RWPE1 (cell line): ENCODE data around the gene OAS3.

Experiments used
- CTCF ChIA-PET: fragments of 350-600 bp; sonication (Branson Sonifier 250); formaldehyde crosslinking; extraction: SDS; loops from one replicate; lab custom pipeline; 2021; lab: Yijun Ruan, JAX
- POLR2A ChIA-PET: fragments of 400-600 bp; formaldehyde crosslinking; extraction: SDS; loops from one replicate; lab custom pipeline; 2020; ENCODE audit warnings: antibody characterized with exemption; ENCODE audit not compliant: low non-redundant PET; lab: Yijun Ruan, JAX
- DNase-seq: peaks from one replicate; pipeline ENCODE4 v3.0.0; 2012; ENCODE audit warnings: low spot score
- H3K27ac ChIP-seq: fragments of 450-650 bp; 2 replicates; pipeline ENCODE4 v1.5.1; 2017
- TF ChIP-seq, protein P1 (sequence below): fragments of 450-650 bp; conservative IDR thresholded peaks from 2 replicates; pipeline ENCODE4 v1.5.1; 2017; ENCODE audit warnings: low read depth, mild to moderate bottlenecking

OAS3 gene

DNA sequence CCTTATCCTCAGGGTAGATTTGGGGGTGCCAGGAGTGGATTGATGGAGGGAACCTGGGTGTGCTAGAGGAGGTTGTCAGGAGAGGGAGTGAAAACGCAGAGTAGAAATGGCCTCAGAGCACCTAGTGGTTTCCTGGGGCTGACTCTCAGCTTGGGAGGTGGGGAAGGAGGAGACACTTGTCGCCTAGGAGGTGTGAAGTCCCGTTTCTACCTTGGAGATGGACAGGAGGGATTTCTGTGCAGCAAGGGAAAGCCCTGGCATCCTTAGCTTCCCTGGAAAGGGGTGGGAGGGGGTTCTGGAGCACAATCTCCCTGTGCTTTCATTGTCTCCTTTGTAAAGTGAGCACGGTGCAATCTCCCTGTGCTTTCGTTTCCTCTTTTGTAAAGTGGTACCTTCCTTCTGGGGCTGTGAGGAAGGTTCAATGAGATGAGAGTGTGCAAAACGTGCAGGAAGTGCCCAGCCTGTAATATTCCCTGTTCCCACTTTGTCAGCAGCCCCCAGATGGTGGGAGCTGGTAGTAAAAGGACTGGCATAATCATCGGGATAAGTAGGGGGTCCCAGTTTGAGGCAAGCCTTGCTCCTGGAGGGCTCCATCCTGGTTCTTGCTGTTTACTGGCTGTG, 1.6 kb downstream of the OAS3 start:
- TF ChIP-seq, protein P1, sequence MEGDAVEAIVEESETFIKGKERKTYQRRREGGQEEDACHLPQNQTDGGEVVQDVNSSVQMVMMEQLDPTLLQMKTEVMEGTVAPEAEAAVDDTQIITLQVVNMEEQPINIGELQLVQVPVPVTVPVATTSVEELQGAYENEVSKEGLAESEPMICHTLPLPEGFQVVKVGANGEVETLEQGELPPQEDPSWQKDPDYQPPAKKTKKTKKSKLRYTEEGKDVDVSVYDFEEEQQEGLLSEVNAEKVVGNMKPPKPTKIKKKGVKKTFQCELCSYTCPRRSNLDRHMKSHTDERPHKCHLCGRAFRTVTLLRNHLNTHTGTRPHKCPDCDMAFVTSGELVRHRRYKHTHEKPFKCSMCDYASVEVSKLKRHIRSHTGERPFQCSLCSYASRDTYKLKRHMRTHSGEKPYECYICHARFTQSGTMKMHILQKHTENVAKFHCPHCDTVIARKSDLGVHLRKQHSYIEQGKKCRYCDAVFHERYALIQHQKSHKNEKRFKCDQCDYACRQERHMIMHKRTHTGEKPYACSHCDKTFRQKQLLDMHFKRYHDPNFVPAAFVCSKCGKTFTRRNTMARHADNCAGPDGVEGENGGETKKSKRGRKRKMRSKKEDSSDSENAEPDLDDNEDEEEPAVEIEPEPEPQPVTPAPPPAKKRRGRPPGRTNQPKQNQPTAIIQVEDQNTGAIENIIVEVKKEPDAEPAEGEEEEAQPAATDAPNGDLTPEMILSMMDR = no peak
- H3K27ac ChIP-seq = peak overlapping the region; percentile 93
- ChIA-PET CTCF (interaction anchor here (1.2 kb wide), 1 partner anchor 40 kb away, joined by 3 read pairs; no protein-coding TSS in a partner anchor), POLR2A (no interaction called here)
- DNase-seq = no peak

DNA sequence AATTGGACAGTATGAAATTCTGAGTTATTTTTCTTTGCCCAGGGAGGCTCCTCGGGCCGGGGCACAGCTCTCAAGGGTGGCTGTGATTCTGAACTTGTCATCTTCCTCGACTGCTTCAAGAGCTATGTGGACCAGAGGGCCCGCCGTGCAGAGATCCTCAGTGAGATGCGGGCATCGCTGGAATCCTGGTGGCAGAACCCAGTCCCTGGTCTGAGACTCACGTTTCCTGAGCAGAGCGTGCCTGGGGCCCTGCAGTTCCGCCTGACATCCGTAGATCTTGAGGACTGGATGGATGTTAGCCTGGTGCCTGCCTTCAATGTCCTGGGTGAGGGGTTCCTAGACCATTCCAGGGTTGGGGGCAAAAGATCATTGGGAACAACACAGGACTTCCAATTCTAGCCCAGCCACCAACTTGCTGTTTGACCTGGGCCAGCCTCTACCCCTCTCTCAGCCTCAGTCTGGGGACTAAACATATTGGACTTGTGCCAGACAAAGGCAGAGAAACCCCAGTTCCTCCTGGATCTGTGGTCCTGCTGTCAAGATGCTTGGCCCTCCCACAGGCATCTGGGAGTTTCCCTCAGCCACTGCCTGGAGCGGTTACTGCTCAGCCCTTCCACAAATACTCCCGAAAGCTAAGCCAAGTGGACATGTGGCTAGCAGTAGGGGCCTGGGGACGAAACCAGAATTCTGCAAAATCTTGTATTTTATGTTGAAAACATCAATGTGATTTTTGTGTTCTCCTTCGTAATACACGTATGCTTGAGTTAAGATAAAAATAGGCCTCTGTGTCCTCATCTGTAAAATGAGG, 3.5 kb downstream of the OAS3 start:
- peak overlapping the region; percentile 5; the same call in 1 of the 2 replicates for H3K27ac ChIP-seq
- no peak for DNase-seq
- POLR2A ChIA-PET = no interaction called here
- CTCF ChIA-PET = no interaction called here
- TF ChIP-seq, protein P1 = no peak

DNA sequence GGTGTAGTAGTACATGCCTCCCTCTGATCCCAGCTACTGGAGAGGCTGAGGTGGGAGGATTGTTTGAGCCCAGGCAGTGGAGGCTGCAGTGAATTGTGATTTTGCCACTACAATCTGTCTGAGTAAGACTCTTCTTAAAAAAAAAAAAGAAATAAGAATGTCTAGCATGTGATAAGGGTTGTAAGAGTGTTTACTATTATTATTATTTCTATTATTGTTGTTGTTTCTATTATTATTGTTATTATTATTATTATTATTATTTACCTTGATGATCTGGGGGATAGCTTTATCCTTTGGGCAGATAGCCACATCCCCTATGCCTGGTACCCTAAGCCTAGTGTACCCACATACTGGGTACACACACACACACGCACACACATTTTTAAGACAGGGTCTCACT, 4.3 kb downstream of the OAS3 start:
- CTCF ChIA-PET = no interaction called here
- TF ChIP-seq, protein P1 = no peak
- H3K27ac ChIP-seq = no peak overlapping the region
- no peak for DNase-seq
- POLR2A ChIA-PET = no interaction called here

DNA sequence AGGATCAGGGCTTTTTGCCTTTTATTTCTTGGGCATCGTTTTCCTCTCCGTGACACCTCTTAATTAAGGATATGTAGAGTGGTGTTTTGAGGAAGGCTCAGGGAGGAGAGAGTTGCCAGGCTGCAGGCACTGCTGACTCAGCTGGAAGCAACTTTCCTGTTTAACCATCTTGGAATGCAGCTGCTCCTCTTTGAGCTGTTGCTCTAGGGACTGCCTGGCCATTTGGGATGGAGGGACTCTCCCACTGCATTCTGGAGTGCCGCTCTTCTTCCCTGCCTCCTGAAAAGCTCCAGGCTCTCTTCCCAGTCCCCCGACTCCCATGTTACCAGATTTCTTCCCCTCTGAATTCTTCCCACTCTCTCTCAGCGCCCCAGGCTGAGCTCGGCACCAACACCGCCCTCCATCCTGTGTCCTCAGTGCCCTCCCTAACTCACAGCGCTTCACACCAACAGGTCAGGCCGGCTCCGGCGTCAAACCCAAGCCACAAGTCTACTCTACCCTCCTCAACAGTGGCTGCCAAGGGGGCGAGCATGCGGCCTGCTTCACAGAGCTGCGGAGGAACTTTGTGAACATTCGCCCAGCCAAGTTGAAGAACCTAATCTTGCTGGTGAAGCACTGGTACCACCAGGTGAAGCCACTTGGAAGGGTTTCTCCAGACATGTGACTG, 5.9 kb downstream of the OAS3 start:
- POLR2A ChIA-PET = no interaction called here
- CTCF ChIA-PET = no interaction called here
- DNase-seq = no peak
- TF ChIP-seq, protein P1 = no peak
- H3K27ac ChIP-seq = peak overlapping the region; percentile 25

DNA sequence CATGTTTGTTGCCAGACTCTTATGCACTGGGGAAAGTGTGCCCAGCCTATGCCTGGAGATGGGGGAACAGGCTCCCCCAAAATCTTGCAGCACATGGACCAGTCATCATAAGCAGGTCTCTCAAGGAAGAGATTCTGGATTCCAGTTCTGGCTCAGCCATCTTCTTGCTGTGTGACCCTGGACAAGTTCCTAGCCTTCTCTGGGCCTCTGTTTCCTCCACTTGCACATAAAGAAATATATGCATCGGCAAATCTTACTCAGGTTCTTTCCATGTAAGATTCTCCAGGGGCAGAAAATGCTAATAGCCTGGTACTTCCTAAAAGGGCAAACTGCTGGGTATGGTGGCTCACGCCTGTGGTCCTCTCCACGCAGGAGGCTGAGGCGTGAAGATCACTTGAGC, 7.2 kb downstream of the OAS3 start:
- CTCF ChIA-PET = no interaction called here
- no peak overlapping the region for H3K27ac ChIP-seq
- TF ChIP-seq, protein P1 = no peak
- POLR2A ChIA-PET = no interaction called here
- DNase-seq = no peak

DNA sequence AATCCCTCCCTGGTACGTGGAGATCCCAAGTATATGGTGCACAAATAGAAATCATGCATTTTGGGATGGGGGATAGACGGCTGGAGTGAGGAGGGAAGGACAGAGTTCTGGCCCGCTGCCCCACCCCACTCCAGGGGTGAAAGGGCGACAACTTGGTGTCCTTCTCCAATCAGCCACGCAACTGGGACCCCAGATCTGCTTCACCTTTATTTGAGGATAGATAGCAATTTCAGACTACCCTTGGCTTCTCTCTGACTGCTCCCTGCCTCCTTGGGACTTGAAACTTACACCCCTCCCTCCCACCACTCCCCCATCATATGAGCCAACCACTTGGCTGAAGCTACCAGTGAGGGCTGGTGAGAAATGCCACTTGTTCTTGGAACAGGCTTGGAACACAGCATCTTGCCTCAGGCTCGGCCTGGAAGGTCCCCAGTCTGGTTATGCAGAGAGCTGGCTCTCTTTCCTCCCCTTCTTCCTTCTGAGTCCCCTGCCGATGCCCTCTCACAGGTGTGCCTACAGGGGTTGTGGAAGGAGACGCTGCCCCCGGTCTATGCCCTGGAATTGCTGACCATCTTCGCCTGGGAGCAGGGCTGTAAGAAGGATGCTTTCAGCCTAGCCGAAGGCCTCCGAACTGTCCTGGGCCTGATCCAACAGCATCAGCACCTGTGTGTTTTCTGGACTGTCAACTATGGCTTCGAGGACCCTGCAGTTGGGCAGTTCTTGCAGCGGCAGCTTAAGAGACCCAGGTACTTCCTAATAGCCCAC, 8.1 kb downstream of the OAS3 start:
- TF ChIP-seq, protein P1 = no peak
- ChIA-PET POLR2A (no interaction called here), CTCF (no interaction called here)
- no peak overlapping the region for H3K27ac ChIP-seq
- DNase-seq = no peak
